ENCODE data around the gene DTX1.

DNA sequence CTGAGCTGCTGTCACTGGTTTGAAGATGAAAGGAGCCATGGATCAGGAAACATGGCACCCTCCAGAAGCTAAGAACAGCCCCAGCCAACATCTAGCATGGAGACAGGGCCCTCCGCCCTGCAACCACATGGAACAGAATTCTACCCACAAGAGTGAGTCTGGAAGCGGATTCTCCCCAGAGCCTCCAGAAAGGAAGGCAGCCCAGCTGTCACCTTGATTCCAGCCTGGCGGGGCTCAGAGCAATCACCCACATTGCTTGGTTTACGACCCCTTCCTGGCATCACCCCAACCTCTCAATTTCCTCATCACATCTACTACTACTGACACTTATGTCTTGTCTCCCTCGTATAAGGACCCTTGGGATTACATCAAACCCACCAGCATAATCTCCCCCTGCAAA, 39.7 kb upstream of the DTX1 start:
- no peak for TF ChIP-seq TAF1 (conservative IDR thresholded peaks at IDR 0.05)
- TF ChIP-seq CTCF (IDR thresholded peaks at IDR 0.05; ENCODE audit: low read depth, low read length, missing input control), result no peak
- no peak for TF ChIP-seq SP1 (IDR thresholded peaks at IDR 0.05)
- no peak for TF ChIP-seq YY1 (IDR thresholded peaks at IDR 0.05)

Measured in liver (tissue), 3 donors.